Gastrocnemius medialis (tissue), 4 donors: ENCODE data around the gene AOC2.

Source experiments
- CTCF ChIP-seq, 5 experiments: fragments of 450-650 bp in 3 of 5; fragments of 200-600 bp in 2 of 5; sonication (generic) in 2 of 5; IDR thresholded peaks in 4 of 5; conservative IDR thresholded peaks in 1 of 5; 1 replicate in 4 of 5; 2 replicates in 1 of 5; pipeline ENCODE4 v1.5.1; 2016 to 2019; ENCODE audit warnings: antibody characterized with exemption in 5 of 5, mild to moderate bottlenecking in 3 of 5, moderate library complexity in 3 of 5
- POLR2A ChIP-seq, 2 donors: fragments of 450-650 bp; IDR thresholded peaks; one replicate each; pipeline ENCODE4 v1.6.1; 2017; ENCODE audit warnings: antibody characterized with exemption in 2 of 2, mild to moderate bottlenecking in 2 of 2, moderate library complexity in 2 of 2

GRCh38 chr17:42827472-42827871 lies 16.9 kb upstream of the AOC2 start:
- TF ChIP-seq CTCF (IDR thresholded peaks at IDR 0.05 in 4 of 5, conservative IDR thresholded peaks at IDR 0.05 in 1 of 5) (no peak), POLR2A (IDR thresholded peaks at IDR 0.05) (no peak)
